ENCODE data around the gene STX19. TPM values are rescaled to one million over a fixed set of nuclear protein-coding genes. Genes with fewer than 3 reads are reported as not detected.
A peak's percentile ranks its signal among the peaks of the same experiment; 100 is the strongest.
"Not testable (repeated sequence)": the region's sequence is repeated elsewhere in the genome, so short reads cannot be mapped to it uniquely, and the experiment has no call there.

The STX19 gene
- total RNA-seq = not detected
- long read RNA-seq = 0 reads

DNA sequence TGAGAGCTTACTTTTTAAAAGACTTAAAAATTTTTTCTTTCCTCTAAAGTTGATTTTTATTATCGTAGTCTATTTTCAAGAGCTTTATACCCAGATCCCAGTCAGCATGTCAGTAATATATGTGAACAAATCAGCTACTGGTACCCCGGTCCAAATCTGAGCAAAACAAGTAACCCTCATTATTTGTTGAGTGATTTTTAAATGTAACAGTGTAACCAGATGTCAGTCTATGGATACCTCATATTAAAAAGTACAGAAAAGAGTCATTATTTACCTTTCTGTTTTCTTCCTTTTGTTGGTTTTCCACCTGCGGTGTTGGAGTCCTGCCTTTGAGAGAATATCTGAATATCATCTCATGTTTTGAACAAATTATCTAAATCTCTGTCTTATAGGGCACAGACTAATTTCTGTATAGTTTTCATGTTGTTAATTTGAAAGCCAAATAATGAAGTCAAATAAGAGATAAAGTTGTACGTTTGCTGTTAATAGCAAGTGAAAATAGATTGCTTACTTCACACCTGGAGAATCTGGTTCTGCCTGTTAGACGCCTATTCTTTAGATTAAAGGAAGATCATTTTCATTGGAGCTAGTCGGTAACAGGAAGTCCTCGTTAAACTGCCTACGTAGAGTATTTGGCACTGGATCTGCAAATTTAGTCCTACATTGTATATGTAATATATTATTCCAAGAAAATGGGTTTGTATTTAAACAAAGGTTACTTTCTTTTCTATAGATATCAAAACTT is at the start of gene STX19:
Gene STX19, minus strand, starts transcription at position 505 of the 745 bp plus-strand sequence. CDS start 13,328 bp downstream, outside the sequence.
- no peak for DNase-seq (ENCODE audit: low spot score)

DNA sequence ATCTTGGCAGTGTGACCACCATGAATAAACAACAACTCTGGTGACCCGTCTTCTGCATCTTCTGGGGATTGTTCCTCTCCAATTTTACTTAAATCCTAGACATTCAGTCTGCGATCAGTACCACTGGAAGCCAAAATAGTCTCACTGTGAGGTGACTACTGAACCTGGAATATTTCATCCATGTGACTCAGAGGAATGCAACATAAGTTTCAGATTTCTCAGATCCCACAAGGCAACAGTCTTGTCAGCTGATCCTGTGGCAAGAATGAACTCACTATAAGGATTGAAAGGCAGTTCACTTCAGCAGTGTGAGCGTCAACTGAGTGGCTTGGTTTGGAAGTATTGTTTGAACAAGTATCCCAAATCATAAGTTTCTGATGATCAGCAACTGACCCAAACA is 47.7 kb upstream of the STX19 start:
- no peak for DNase-seq (ENCODE audit: low spot score)

DNA sequence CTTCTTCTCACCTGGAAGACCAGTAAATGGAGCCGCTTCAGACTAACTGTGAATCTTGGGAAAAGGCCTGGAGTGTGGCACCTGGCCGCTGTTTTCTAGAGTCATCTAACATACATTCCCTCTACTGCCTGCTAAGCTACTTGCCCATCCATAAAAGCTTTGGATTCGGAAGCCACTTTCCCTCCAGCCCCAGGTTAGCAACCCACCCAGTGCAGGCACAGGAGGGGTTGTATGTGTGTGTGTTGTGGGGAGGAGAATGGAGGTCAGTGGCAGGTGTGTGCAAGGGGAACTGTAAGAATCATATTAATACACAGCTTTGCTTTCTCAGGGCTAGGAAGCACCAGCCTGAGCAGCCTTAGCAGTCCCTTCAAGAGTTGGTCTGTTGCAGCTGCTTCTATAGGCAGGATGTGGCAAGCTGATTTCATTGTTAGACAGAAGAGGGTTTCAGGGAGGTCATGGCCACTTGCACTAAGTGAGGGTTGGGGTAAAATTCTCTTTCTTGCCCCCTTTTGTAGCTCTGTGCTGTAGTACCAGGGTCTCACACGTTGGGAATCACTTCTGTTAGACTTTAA is 43.4 kb upstream of the STX19 start:
- no peak for DNase-seq (ENCODE audit: low spot score)

- no peak for DNase-seq (ENCODE audit: low spot score)
Measured at GRCh38 chr3:94070341-94070911, 42.0 kb upstream of the STX19 start.

DNA sequence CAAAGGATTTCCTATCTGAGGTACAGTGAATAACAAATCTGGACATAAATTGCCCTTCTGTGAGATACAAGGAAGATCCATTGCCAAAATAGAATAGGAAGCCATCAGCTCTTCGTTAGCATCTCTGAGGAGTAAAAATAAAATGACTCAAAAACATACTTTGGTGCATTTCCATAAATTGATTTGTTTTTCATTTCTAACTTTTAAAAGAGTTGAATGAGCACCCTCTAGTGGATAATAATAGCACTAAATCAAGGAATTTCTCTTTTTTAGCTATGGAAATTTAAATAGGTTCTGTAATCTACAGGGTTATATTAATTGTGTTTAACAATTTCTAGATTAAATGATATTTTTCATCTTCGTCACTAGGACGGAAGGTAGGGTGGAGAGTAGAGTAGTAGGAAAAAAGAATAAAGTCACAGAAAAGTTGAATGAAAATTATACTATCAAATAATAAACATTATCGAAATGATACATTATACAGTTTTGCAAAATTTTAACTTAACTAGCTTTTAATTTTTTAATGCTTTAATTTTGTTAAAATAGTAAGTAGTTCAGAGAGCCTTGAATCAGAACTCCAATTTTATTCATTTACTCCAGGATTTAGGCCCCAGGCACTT is 40.9 kb upstream of the STX19 start:
- DNase-seq (ENCODE audit: low spot score) = no peak

- DNase-seq (ENCODE audit: low spot score) = no peak
Measured at GRCh38 chr3:94066506-94067500, 38.4 kb upstream of the STX19 start.

DNA sequence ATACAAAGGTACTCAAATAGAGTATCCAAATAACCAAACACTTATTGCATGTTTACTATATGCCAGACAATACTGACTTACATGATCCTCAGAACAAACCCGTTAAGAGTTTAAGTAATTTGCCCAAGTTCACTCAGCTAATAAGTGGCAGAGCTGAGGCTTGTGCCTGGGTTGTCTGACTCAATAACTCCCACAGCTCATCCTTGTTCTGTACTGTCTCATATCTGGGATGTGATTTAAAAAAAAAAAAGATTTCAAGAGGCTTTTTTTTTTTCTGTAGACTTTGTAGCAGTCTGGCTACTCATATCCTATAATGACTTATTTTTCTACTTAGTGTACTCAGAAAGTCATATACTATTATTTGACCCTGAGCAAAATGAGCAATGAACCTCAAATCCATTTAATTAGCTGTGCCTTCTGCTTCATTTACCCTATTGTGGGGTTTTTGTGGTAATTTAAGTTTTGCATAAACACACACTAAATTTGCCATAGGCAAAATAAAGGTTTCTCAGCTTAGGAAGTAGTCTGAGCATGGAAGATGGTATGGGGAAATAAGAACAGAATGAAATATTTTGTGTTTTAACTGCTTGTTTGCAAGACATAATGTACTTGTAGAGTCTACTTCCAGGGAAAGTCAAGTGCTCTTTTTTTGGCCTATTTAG is 37.6 kb upstream of the STX19 start:
- no peak for DNase-seq (ENCODE audit: low spot score)

DNA sequence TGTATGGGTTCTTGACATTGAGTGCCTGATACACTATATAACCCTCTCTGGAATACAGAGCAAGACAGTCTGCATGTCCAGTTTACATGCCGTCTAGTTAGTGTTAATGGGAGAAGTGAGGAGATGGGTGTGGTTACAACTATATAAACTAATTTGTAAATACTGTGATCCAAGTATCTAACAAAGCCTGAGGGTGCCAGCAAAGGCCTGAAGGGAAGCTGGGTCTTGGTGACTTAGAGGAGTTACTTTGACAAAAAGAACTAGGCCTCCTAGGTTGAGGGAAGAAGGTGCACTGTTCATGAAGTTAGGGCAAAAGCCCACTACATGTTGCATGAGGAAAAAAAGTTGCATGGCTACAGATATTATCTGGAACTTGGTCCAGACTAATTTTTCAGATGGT is 36.7 kb upstream of the STX19 start:
- no peak for DNase-seq (ENCODE audit: low spot score)

DNA sequence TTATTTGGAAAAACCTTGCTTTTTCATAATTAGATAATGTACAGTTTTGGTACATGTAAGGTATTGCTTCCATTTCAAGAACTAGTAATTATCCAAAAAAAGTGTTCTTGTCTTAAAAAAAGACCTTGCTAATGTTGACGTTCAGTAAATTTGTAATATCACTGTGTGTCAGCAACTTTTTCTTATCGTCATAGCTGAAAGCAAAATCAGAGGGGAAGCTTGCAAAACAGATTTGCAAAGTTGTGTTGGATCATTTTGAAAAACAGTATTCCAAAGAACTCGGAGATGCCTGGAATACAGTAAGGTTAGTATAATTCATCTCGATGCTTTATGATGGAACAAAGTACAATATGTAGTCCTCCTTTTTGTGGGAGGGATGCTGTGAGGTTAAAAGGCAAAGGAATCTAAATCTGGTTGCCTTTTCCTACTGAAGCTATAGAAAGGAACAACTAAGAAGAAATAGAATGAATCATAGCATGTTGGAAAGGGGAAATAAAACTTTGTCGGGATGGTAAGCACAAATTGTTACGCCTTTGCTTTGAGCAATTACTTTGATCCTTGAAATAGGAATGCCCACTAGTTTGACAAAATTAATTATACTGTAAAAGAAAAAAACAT is 36.0 kb upstream of the STX19 start:
- no peak for DNase-seq (ENCODE audit: low spot score)

GRCh38 chr3:94063496-94064119 is 35.2 kb upstream of the STX19 start:
- DNase-seq (ENCODE audit: low spot score) = no peak

GRCh38 chr3:94062513-94063404 is 34.4 kb upstream of the STX19 start, which contains the start of the genes DHFR2 and NSUN3:
Gene DHFR2 (minus strand): TSS chr3:94062916. CDS start chr3:94061511, 1,405 bp downstream.
Gene NSUN3 (plus strand): TSS chr3:94063061. CDS start chr3:94063127, 66 bp downstream.
- peak; percentile 94 for DNase-seq (ENCODE audit: low spot score)

GRCh38 chr3:94061297-94061696 is 32.9 kb upstream of the STX19 start:
- no peak for DNase-seq (ENCODE audit: low spot score)

DNA sequence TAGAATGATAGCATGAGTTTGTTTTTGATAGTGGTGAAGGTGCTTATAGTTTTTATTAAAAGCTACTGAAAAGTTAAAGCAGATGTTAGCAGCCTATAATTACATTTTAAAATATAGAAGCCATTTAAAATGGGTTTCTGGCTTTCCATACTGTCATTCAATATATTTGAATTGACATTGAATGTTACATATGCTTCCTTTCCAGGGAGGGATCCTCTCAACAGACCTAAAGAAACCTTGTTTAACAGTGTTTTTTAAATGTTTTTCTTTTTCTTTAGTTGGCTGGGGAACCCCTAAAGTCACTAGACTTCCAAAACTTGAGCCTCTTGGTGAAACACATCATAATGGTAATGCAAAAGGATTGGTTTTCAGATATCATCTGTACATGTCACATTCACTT is 22.1 kb upstream of the STX19 start:
- DNase-seq (ENCODE audit: low spot score) = no peak

- no peak for DNase-seq (ENCODE audit: low spot score)
Measured at GRCh38 chr3:94049267-94049666, 20.9 kb upstream of the STX19 start.

GRCh38 chr3:94046533-94046932 is 18.1 kb upstream of the STX19 start:
- DNase-seq (ENCODE audit: low spot score) = no peak

DNA sequence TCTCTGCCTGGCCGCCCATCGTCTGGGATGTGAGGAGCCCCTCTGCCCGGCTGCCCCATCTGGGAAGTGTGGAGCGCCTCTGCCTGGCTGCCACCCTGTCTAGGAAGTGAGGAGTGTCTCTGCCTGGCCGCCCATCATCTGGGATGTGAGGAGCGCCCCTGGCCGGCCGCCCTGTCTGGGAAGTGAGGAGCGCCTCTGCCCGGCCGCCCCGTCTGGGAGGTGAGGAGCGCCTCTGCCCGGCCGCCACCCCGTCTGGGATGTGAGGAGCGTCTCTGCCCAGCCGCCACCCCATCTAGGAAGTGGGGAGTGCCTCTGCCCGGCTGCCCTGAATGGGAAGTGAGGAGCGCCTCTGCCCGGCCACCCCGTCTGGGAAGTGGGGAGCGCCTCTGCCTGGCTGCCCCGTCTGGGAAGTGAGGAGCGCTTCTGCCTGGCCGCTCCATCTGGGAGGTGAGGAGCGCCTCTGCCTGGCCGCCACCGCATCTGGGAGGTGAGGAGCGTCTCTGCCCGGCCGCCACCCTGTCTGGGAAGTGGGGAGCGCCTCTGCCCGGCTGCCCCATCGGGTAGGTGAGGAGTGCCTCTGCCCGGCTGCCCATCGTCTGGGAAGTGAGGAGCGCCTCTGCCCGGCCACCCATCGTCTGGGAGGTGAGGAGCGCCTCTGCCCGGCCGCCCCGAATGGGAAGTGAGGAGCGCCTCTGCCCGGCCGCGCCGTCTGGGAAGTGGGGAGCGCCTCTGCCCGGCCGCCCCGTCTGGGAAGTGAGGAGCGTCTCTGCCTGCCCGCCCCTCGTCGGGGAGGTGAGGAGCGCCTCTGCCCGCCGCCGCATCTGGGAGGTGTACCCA is 15.9 kb upstream of the STX19 start:
- DNase-seq (ENCODE audit: low spot score) = not testable (repeated sequence)

GRCh38 chr3:94043285-94043684 is 14.9 kb upstream of the STX19 start:
- no peak for DNase-seq (ENCODE audit: low spot score)

Data from mesenteric fat pad (tissue), 1 donor.